PC-9 (cell line): Measurements from ENCODE around the gene GUCA1A.

Experiments
- CTCF ChIP-seq: fragments of 200-600 bp; sonication (generic); conservative IDR thresholded peaks from 2 replicates; pipeline ENCODE4 v1.6.1; 2017; ENCODE audit warnings: mixed run types, antibody characterized with exemption, mild to moderate bottlenecking, moderate library complexity
- EZH2 ChIP-seq: fragments of 200-600 bp; sonication (generic); IDR thresholded peaks from 2 replicates; pipeline ENCODE4 v1.8.0; 2017; ENCODE audit warnings: antibody characterized with exemption, low read depth

GRCh38 chr6:42201382-42201781 is 28.2 kb downstream of the GUCA1A start:
- TF ChIP-seq CTCF (no peak), EZH2 (no peak)
